Stromal cell of bone marrow (primary cell): ENCODE measurements around the gene TMEM107.
"Not testable (repeated sequence)": the region's sequence is repeated elsewhere in the genome, so short reads cannot be mapped to it uniquely, and the experiment has no call there.

Experiments
- DNase-seq: peaks from one replicate; pipeline ENCODE4 v3.0.0-alpha.2; 2012; ENCODE audit warnings: low read depth

TMEM107 gene

GRCh38 chr17:8176197-8176940 lies at the start of gene TMEM107:
TSS of gene TMEM107 (minus strand) at chr17:8176380. CDS start at chr17:8176286, 94 bp downstream.
- peak; percentile 73 for DNase-seq

DNA sequence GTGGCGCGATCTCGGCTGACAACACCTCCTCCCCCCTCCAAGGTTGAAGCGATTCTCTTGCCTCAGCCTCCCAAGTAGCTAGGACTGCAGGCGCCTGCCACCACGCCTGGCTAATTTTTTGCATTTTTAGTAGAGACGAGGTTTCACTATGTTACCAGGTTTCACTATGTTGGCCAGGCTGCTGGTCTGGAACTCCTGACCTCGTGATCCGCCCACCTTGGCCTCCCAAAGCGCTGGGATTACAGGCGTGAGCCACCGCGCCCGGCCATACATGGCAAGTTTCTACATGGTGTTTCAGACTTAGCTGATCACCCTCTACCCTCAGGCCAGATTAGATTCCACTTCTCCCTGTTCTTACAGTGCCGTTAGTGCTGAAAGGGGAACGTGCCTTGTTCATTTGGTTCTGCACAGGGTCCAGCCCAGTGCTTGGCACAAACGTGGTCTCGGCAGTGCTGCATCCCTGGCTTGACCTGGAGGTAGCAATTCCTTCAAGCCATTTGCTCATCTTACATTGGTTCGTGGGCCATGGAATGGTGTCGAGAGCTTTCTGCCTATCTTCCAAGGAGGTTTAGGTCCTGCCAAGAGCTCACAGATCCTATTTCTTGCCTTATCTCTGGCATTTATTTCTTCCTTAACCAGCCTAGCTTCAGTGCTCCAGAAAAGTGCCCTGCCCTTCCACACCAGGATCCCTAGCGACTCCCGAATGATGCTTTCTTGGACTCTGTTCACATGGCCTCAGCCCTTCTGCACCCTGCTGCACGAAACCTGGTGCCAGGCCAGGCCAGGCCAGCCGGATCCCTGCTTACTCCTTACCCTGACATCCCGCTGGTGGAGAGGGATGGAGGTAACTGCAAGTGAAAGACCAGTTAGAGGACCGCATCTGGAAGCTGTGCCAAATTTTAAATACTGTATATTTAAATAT lies 49.0 kb upstream of the TMEM107 start:
- no peak for DNase-seq

- DNase-seq: peak; percentile 26
Observed at GRCh38 chr17:8223356-8224126, 47.4 kb upstream of the TMEM107 start.

DNA sequence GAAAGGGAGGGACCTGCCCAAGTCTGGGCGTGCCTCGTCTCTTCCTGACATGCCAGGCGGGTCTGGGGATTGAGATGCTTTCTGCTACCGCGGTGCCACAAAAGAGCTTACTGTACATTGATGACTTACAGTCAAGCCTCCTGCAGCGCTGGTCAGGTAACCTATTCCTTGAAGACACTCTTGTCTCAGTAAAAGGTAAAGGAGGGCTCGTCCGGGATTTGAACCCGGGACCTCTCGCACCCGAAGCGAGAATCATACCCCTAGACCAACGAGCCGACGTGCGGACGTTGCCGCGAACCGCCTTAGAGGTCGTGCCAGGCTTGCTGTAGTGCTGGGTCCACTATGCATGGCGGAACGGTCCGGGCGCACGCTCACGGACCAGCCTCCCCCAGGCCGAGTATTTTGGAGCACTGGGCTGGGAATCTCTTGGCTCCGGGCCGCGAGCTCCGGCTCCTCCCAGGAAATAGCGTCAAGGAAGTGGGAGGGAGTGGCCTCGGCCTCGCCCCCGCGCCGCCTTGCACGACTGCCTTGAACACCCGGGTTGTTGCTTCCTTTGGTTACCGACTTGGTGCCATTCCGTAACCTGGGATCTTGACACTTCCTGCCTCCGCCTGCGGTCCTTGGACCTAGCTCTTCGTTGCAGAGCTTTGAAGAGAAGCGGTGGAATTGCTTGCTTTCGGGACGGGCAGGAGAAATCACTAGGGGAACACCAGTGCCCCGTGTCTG lies 46.6 kb upstream of the TMEM107 start:
- DNase-seq: peak; percentile 87

DNA sequence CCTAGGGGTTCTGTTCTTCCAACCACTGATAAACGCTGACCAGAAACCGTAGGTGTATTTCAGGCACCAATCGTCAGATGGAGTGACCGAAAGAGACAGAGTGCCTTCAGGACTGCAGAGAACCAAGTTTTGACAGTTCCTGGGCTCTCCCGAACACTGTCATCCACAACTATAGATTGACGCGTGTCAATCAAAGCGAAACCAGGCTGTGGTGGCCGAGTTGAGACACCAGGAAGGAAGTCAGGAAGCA lies 46.1 kb upstream of the TMEM107 start:
- DNase-seq: no peak

DNA sequence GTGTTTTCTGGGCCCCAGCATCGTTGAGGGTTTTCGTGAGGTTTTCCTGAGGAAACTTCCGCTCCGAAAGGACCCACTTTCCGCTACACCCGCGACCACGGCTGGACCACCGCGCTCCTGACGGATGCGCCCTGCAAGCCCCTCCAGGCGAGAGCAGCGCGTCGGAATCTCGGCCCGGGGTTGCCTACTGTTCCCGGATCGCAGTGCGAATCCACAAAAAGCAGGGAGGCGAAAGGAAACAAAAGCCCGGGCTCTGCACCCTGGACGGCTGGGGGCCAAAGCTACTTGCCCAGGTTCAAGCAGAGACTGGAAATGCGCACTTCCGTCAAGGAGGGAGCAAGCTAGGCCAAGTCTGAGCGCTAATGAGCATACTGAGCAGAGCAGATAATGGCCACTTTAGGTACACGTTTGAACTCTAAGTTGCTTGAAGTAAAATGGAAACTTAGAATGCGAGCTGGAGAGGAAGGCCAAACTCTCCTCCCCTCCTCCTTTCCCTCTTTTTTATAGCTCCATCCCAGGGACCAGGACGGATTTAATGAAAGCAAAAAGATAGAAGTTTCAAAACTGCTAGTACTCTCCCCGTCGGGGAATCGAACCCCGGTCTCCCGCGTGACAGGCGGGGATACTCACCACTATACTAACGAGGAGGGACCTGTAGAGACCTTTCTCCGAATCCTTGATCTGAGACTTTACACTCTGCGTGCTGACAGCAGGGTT lies 45.6 kb upstream of the TMEM107 start:
- DNase-seq: peak; percentile 74

- peak; percentile 74 for DNase-seq
Observed at GRCh38 chr17:8220783-8221662, 44.8 kb upstream of the TMEM107 start.

- DNase-seq: not testable (repeated sequence)
Observed at GRCh38 chr17:8214000-8214399, 37.8 kb upstream of the TMEM107 start.

GRCh38 chr17:8212312-8213180 lies 36.4 kb upstream of the TMEM107 start:
- DNase-seq: no peak

DNA sequence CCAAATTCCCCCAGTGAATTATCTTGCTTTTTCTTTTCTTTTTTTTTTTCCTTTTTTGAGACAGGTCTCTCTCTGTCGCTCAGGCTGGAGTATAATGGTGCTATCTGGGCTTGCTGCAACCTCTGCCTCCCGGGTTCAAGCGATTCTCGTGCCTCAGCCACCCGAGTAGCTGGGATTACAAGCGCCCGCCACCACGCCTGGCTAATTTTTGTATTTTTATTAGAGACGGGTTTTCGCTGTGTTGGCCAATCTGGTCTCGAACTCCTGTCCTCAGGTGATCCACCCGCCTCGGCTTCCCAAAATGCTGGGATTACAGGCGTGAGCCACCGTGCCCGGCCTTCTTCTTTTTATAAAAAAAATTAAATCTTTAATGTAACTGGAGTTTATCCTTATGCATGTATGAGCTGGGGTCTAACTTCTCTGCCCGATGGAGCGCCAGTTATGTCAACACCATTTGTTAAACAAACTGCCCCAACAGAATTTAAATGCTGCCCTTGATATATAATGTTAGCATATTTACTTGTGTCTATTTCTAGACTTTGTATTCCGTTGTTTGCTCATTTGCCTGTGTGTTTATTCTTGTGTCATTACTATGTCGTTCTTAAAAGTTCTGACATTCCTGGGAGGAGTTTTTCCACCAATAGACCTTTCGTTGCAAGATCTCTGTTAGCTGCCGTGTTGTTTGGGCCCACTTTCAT lies 34.7 kb upstream of the TMEM107 start:
- DNase-seq: no peak

- DNase-seq: peak; percentile 98
Observed at GRCh38 chr17:8209907-8210760, 34.0 kb upstream of the TMEM107 start, which contains the start of gene AURKB. TSS of gene AURKB (minus strand) at chr17:8210575. CDS start at chr17:8210224, 351 bp downstream.

- DNase-seq: no peak
Observed at GRCh38 chr17:8206536-8206935, 30.4 kb upstream of the TMEM107 start.

DNA sequence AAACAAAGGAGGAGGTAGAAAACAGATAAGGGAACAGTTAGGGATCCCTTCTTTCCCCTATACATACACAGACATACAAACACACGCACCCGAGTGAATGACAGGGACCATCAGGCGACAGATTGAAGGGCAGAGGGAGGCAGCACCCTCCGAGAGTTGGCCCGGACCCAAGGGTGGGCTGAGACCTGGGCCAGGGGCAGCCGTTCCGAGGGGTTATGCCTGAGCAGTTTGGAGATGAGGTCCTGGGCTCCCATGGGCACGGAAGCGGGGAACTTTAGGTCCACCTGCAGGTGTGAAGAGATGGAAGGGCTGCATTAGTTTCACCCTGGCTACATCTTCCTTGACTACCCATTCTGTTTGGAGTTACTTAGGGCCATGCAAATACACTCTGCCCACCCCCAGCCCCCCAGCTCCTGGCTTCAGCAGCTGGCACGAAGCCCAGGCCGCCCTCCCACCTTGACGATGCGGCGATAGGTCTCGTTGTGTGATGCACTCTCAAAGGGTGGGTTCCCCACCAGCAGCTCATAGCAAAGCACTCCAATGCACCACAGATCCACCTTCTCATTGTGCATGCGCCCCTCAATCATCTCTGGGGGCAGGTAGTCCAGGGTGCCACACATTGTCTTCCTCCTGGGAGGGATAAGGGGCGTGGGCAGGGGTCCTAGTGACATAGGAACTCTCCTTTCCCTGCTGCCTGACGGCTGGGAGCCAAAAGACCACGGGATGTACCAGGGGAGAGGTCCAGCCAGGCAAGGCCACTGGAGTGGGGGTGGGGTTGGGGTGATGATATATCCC lies 28.8 kb upstream of the TMEM107 start:
- no peak for DNase-seq

DNA sequence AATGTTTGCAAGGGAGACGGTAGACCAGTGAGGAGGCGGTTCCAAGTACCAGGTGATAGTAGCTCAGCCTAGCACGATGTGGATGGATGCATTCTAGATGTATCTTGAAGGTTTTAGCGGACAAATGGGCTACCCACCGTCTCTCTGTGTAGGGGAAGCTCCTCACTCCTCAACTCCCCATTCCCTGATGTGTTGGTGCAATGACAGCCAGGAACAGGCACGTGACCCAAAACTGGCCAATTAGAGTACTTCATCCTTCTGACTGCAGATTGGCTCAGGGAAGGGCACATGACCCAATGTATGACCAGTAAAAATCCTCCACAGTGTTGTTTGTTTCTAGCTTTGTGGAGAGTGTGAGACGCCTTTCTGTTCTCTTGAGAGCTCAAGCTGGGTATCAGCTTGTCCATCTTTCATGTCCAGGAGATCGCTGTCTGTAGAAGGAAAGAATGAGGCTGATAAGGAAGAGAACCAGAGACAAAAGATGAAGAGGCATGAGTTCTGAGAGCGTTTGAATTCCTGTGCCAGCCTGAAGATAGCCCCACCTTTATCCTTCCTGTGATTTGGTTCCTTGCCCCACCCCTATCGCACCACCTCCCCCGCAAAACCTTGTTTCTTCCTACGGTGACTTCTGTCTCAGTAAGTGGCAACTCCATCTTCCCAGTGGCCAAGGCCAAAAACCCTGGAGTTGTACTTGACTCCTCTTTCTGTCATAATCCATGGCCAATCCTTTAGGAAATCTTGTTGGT lies 16.1 kb upstream of the TMEM107 start:
- DNase-seq: peak; percentile 79

DNA sequence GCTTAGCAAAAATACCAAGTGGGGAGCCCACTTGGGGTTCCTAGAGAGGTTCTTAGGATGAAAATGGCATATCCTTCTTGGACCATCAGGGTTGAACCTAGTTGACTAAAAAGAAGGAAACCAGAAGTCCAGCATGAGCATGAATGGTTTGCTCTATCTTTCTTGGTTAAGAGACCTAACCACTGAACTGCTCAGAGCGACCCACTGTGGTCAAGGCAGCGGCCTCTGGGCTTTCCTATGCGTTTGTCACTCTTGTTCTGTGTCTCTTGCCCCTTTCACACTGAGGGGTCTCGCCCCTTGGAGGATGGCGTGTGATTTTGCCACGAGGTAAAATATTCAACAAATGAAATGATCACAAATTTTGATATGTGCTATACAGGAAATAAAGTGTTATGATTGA lies 14.3 kb upstream of the TMEM107 start:
- no peak for DNase-seq
